GM23248 (cell line): ENCODE results near the gene CSN1S1. TPM values are rescaled to one million over a fixed set of nuclear protein-coding genes. Genes with fewer than 3 reads are reported as not detected.

Experiments used
- DNase-seq: peaks from one replicate; pipeline ENCODE4 v3.0.0-alpha.2; 2015
- H2AFZ ChIP-seq: fragments of 200-600 bp; sonication (generic); 2 replicates; pipeline ENCODE4 v1.6.1; 2016; ENCODE audit warnings: antibody characterized with exemption
- H3F3A ChIP-seq: fragments of 200-600 bp; sonication (generic); 2 replicates; pipeline ENCODE4 v1.6.1; 2016; ENCODE audit warnings: mild to moderate bottlenecking, antibody characterized with exemption, mixed run types; ENCODE audit not compliant: insufficient read depth
- H3K27ac ChIP-seq: fragments of 200-600 bp; sonication (generic); 2 replicates; pipeline ENCODE4 v1.5.1; 2016; ENCODE audit warnings: mild to moderate bottlenecking
- H3K27me3 ChIP-seq: fragments of 200-600 bp; sonication (generic); replicated peaks from 2 replicates; pipeline ENCODE4 v1.6.1; 2016; ENCODE audit warnings: mild to moderate bottlenecking; ENCODE audit not compliant: insufficient read depth
- H3K36me3 ChIP-seq: fragments of 200-600 bp; sonication (generic); 2 replicates; pipeline ENCODE4 v1.6.1; 2016; ENCODE audit warnings: low read depth, mild to moderate bottlenecking
- H3K4me1 ChIP-seq: fragments of 200-600 bp; sonication (generic); 2 replicates; pipeline ENCODE4 v1.6.1; 2016; ENCODE audit warnings: mild to moderate bottlenecking; ENCODE audit not compliant: insufficient read depth
- H3K4me2 ChIP-seq: fragments of 200-600 bp; sonication (generic); one replicate; pipeline ENCODE4 v1.6.1; 2016; ENCODE audit warnings: mild to moderate bottlenecking; ENCODE audit not compliant: unreplicated experiment
- H3K4me3 ChIP-seq: fragments of 200-600 bp; sonication (generic); 2 replicates; pipeline ENCODE4 v1.5.1; 2016; ENCODE audit warnings: mild to moderate bottlenecking
- H3K79me2 ChIP-seq: fragments of 200-600 bp; sonication (generic); 2 replicates; pipeline ENCODE4 v1.6.1; 2016; ENCODE audit warnings: mild to moderate bottlenecking; ENCODE audit not compliant: insufficient read depth
- H3K9ac ChIP-seq: fragments of 200-600 bp; sonication (generic); 2 replicates; pipeline ENCODE4 v1.6.1; 2016; ENCODE audit warnings: mild to moderate bottlenecking
- H3K9me2 ChIP-seq: fragments of 200-600 bp; sonication (generic); 2 replicates; pipeline ENCODE4 v1.6.1; 2016; ENCODE audit warnings: mixed run types, mild to moderate bottlenecking, moderate library complexity; ENCODE audit not compliant: insufficient read depth
- H3K9me3 ChIP-seq: fragments of 200-600 bp; sonication (generic); one replicate; pipeline ENCODE4 v1.6.1; 2017; ENCODE audit warnings: low read depth
- H4K20me1 ChIP-seq: fragments of 200-600 bp; sonication (generic); 2 replicates; pipeline ENCODE4 v1.6.0; 2016; ENCODE audit not compliant: insufficient read depth
- EZH2 ChIP-seq: fragments of 200-600 bp; sonication (generic); IDR thresholded peaks from 2 replicates; pipeline ENCODE4 v1.6.1; 2018; ENCODE audit warnings: antibody characterized with exemption, mild to moderate bottlenecking; ENCODE audit not compliant: insufficient read depth, poor library complexity, severe bottlenecking
- EZH2phosphoT487 ChIP-seq: fragments of 200-600 bp; sonication (generic); IDR thresholded peaks from 2 replicates; pipeline ENCODE4 v1.6.1; 2018; ENCODE audit warnings: antibody characterized with exemption, moderate library complexity, mild to moderate bottlenecking, low read depth; ENCODE audit not compliant: insufficient read depth
- WGBS, 2 experiments: methylation state at CpG; one replicate each; pipeline ENCODE4 v1.1.6; 2015 to 2017; ENCODE audit warnings: low lambda C conversion rate in 2 of 2, low coverage in 1 of 2; ENCODE audit errors: missing lambda C conversion rate in 2 of 2; 5-methylcytosine and 5-hydroxymethylcytosine counted together
- in situ Hi-C: fragments of 300-500 bp; cut with MboI; formaldehyde crosslinking; loops from 2 replicates; pipeline ENCODE4 v1.15.0; 2020
- polyA plus RNA-seq: library from polyadenylated mRNA; unstranded; fragments of >200 nt; fragmentation: Nextera tagmentation; extraction: Ambion mirVana; gene quantifications from 2 replicates; pipeline ENCODE4 v1.2.1, GENCODE V29; 2016
- total RNA-seq: library from RNA; depleted of rRNA; stranded (reverse); fragments of >200 nt; shearing (Covaris generic); gene quantifications from 2 replicates; pipeline ENCODE4 v1.2.3, GENCODE V29; 2014

Gene CSN1S1
- total and polyA plus RNA-seq, 2 experiments from 2014 or later: not detected

- H3K9ac ChIP-seq: no peak overlapping the region
- H3K9me2 ChIP-seq: no peaks in the 10 kb centered on the region
- no peak overlapping the region for H3K27ac ChIP-seq
- no peak overlapping the region for H3K4me2 ChIP-seq
- no peaks in the 10 kb centered on the region for H4K20me1 ChIP-seq
- TF ChIP-seq EZH2 (no peak), EZH2phosphoT487 (no peak)
- no peaks in the 10 kb centered on the region for H3K9me3 ChIP-seq
- H3K79me2 ChIP-seq: no peaks in the 10 kb centered on the region
- no peak overlapping the region for H2AFZ ChIP-seq
- no peaks in the 10 kb centered on the region for H3K4me1 ChIP-seq
- 17% methylated on average over 3 of the region's 3 CpGs for WGBS, 2 experiments
- no peaks in the 10 kb centered on the region for H3F3A ChIP-seq
- no peak for DNase-seq
- H3K27me3 ChIP-seq: no peaks in the 10 kb centered on the region
- in situ Hi-C loops: no loop called here
- H3K4me3 ChIP-seq: no peak overlapping the region
- H3K36me3 ChIP-seq: no peaks in the 10 kb centered on the region
Measured at GRCh38 chr4:69951602-69952001, 20.7 kb downstream of the CSN1S1 start.

GRCh38 chr4:69957209-69957608 lies 26.3 kb downstream of the CSN1S1 start:
- no peaks in the 10 kb centered on the region for H3F3A ChIP-seq
- no peak overlapping the region for H3K9ac ChIP-seq
- H4K20me1 ChIP-seq: no peaks in the 10 kb centered on the region
- no peaks in the 10 kb centered on the region for H3K9me3 ChIP-seq
- in situ Hi-C loops: no loop called here
- H2AFZ ChIP-seq: no peak overlapping the region
- TF ChIP-seq EZH2phosphoT487: no peak
- TF ChIP-seq EZH2: no peak
- no peaks in the 10 kb centered on the region for H3K79me2 ChIP-seq
- H3K4me3 ChIP-seq: no peak overlapping the region
- no peak overlapping the region for H3K4me2 ChIP-seq
- no peak for DNase-seq
- H3K27ac ChIP-seq: no peak overlapping the region
- H3K36me3 ChIP-seq: no peaks in the 10 kb centered on the region
- no peaks in the 10 kb centered on the region for H3K27me3 ChIP-seq
- no peaks in the 10 kb centered on the region for H3K4me1 ChIP-seq
- WGBS, 2 experiments: 42 to 46% methylated on average over 1 of the region's 1 CpG
- no peaks in the 10 kb centered on the region for H3K9me2 ChIP-seq

- Histone ChIP-seq H3K36me3 (no peaks in the 10 kb centered on the region), H3K4me2 (no peak within 1 kb of the TSS), H3K4me1 (no peaks in the 10 kb centered on the region), H3F3A (no peaks in the 10 kb centered on the region), H3K4me3 (no peak within 1 kb of the TSS), H3K9ac (no peak within 1 kb of the TSS), H4K20me1 (no peaks in the 10 kb centered on the region), H3K27me3 (no peaks in the 10 kb centered on the region), H3K9me2 (no peaks in the 10 kb centered on the region), H2AFZ (no peak within 1 kb of the TSS), H3K9me3 (no peaks in the 10 kb centered on the region), H3K27ac (no peak within 1 kb of the TSS), H3K79me2 (no peaks in the 10 kb centered on the region)
- WGBS, 2 experiments: 41 to 51% methylated on average over 2 of the region's 2 CpGs
- DNase-seq: no peak
- in situ Hi-C loops: no loop called here
- TF ChIP-seq EZH2 (no peak), EZH2phosphoT487 (no peak)
Measured at GRCh38 chr4:69965628-69966027, 34.8 kb downstream of the CSN1S1 start, which contains the start of gene CSN2. Gene CSN2, minus strand, starts transcription at chr4:69965728. Its CDS starts 4,733 bp downstream, at chr4:69960995.

- no peaks in the 10 kb centered on the region for H3K79me2 ChIP-seq
- no peaks in the 10 kb centered on the region for H4K20me1 ChIP-seq
- no peak overlapping the region for H2AFZ ChIP-seq
- in situ Hi-C loops: no loop called here
- H3K4me2 ChIP-seq: no peak overlapping the region
- H3K4me1 ChIP-seq: no peaks in the 10 kb centered on the region
- no peak overlapping the region for H3K27ac ChIP-seq
- H3K36me3 ChIP-seq: no peaks in the 10 kb centered on the region
- no peak overlapping the region for H3K9ac ChIP-seq
- no peak for DNase-seq
- 0 to 2% methylated on average over 1 of the region's 1 CpG for WGBS, 2 experiments
- no peak overlapping the region for H3K4me3 ChIP-seq
- H3K9me2 ChIP-seq: no peaks in the 10 kb centered on the region
- no peaks in the 10 kb centered on the region for H3K27me3 ChIP-seq
- no peaks in the 10 kb centered on the region for H3F3A ChIP-seq
- no peak for TF ChIP-seq EZH2
- no peak for TF ChIP-seq EZH2phosphoT487
- H3K9me3 ChIP-seq: no peaks in the 10 kb centered on the region
Measured at GRCh38 chr4:69970071-69970470, 39.2 kb downstream of the CSN1S1 start.

GRCh38 chr4:69974631-69975030 lies 43.8 kb downstream of the CSN1S1 start:
- DNase-seq: no peak
- no peaks in the 10 kb centered on the region for H3F3A ChIP-seq
- H3K9me2 ChIP-seq: no peaks in the 10 kb centered on the region
- H3K4me2 ChIP-seq: no peak overlapping the region
- WGBS, 2 experiments: 2 to 4% methylated on average over 1 of the region's 1 CpG
- no peaks in the 10 kb centered on the region for H4K20me1 ChIP-seq
- no peaks in the 10 kb centered on the region for H3K9me3 ChIP-seq
- H2AFZ ChIP-seq: no peak overlapping the region
- no peaks in the 10 kb centered on the region for H3K27me3 ChIP-seq
- in situ Hi-C loops: no loop called here
- no peaks in the 10 kb centered on the region for H3K4me1 ChIP-seq
- H3K27ac ChIP-seq: no peak overlapping the region
- TF ChIP-seq EZH2: no peak
- no peak for TF ChIP-seq EZH2phosphoT487
- H3K36me3 ChIP-seq: no peaks in the 10 kb centered on the region
- no peak overlapping the region for H3K4me3 ChIP-seq
- no peaks in the 10 kb centered on the region for H3K79me2 ChIP-seq
- H3K9ac ChIP-seq: no peak overlapping the region
